ENCODE measurements around the gene INVS.
"Not testable (repeated sequence)": the region's sequence is repeated elsewhere in the genome, so short reads cannot be mapped to it uniquely, and the experiment has no call there.

- not testable (repeated sequence) for TF ChIP-seq CTCF, POLR2A (IDR thresholded peaks at IDR 0.05)
Measured at GRCh38 chr9:100136799-100137198, 37.8 kb downstream of the INVS start.

Data from testis (tissue), 2 donors.